Adrenal gland (tissue), 12 donors: ENCODE measurements around the gene ANKRD44. TPM values are rescaled to one million over a fixed set of nuclear protein-coding genes. Genes with fewer than 3 reads are reported as not detected.

Source experiments
- DNase-seq, 7 donors: peaks; one replicate each; pipeline ENCODE4 v3.0.0-alpha.2; 2019 to 2020
- H3K27ac ChIP-seq, 5 donors: fragments of 200-600 bp; sonication (generic) in 4 of 5; 1 replicate in 3 of 5; 2 replicates in 2 of 5; pipeline versions ENCODE4 v1.5.1 to v1.8.0; 2016 to 2020; ENCODE audit warnings: mild to moderate bottlenecking in 1 of 5
- H3K27me3 ChIP-seq: fragments of 200-600 bp; 2 replicates; pipeline ENCODE4 v1.8.0; 2021
- H3K36me3 ChIP-seq, 2 donors: fragments of 200-600 bp; replicated peaks in 1 of 2; 1 replicate in 1 of 2; 2 replicates in 1 of 2; pipeline versions ENCODE4 v1.5.1 to v1.8.0; 2018 to 2022
- H3K4me1 ChIP-seq, 2 donors: fragments of 200-600 bp; replicated peaks in 1 of 2; 1 replicate in 1 of 2; 2 replicates in 1 of 2; pipeline versions ENCODE4 v1.5.1 to v1.8.0; 2018 to 2021
- H3K4me3 ChIP-seq, 4 donors: fragments of 200-600 bp; sonication (generic) in 3 of 4; one replicate each; pipeline ENCODE4 v1.5.1; 2016 to 2018
- H3K9me3 ChIP-seq, 3 donors: fragments of 200-600 bp; sonication (generic) in 1 of 3; replicated peaks in 1 of 3; 1 replicate in 2 of 3; 2 replicates in 1 of 3; pipeline versions ENCODE4 v1.5.1 to v1.8.0; 2016 to 2021
- POLR2A ChIP-seq, 2 donors: fragments of 450-650 bp; IDR thresholded peaks; one replicate each; pipeline ENCODE4 v1.6.1; 2017; ENCODE audit warnings: antibody characterized with exemption in 2 of 2, mild to moderate bottlenecking in 2 of 2, moderate library complexity in 1 of 2
- WGBS, 4 donors: extraction: QIAGEN DNeasy Blood & Tissue Kit in 2 of 4; methylation state at CpG; one replicate each; pipeline versions ENCODE4 v1.1.5 to v1.1.7; 2013 to 2017; 5-methylcytosine and 5-hydroxymethylcytosine counted together
- intact Hi-C, 2 donors: fragments of 100-400 bp; cut with DNase I; formaldehyde crosslinking; loops; one replicate each; pipeline versions ENCODE4 v1.14.1 to v1.15.0; 2022 to 2023
- polyA plus RNA-seq, 3 donors: library from polyadenylated mRNA; stranded (reverse); fragments of 200-250 nt in 2 of 3; fragments of 350-450 nt in 1 of 3; fragmentation: Illumina TruSeq in 1 of 3; extraction: RNeasy Lipid Tissue Mini Kit (QIAGEN cat#74804) in 1 of 3; gene quantifications; one replicate each; pipeline ENCODE4 v1.2.3, GENCODE V29; 2013 to 2014
- total RNA-seq, 9 donors: library from RNA; depleted of rRNA in 4 of 9; stranded (reverse); fragments of >200 nt in 4 of 9; fragments of 120-200 nt in 1 of 9; fragmentation: NEBNext Ultra II Directional in 1 of 9; extraction: Animal tissue kit (Norgen Biotek cat#: 25700) in 1 of 9; gene quantifications; one replicate each; pipeline versions ENCODE4 v1.1.0 to v1.2.4, GENCODE V29; 2013 to 2023
- TF ChIP-seq, protein P1 (sequence below), 6 experiments: fragments of 450-650 bp in 4 of 6; fragments of 200-600 bp in 2 of 6; sonication (generic) in 1 of 6; IDR thresholded peaks; 1 replicate in 5 of 6; 2 replicates in 1 of 6; pipeline versions ENCODE4 v1.5.1 to v1.8.0; 2016 to 2021; ENCODE audit warnings: antibody characterized with exemption in 6 of 6, mild to moderate bottlenecking in 2 of 6, moderate library complexity in 1 of 6
- donor health status: healthy with polysubstance abuse.
- donor health status: Bipolar disorder and iron deficiency.
- donor health status: DM: yes; HTN: yes; CAD: no.
- donor health status: DM: no; HTN: no; CAD: no.
- donor health status: DM: no; HTN: no; CAD: no.
- donor health status: DM: yes; HTN: yes; CAD: no.

ANKRD44 gene
- total and polyA plus RNA-seq, 12 donors, result 3.8 to 40.2 (median 21.3) TPM

- DNase-seq, result no peak
- 66 to 75% (median 72%) methylated on average over 6 of the region's 6 CpGs for WGBS, 4 donors
- Histone ChIP-seq H3K36me3 (no peaks in the 10 kb centered on the region), H3K27me3 (no peaks in the 10 kb centered on the region), H3K9me3 (no peaks in the 10 kb centered on the region), H3K4me3 (no peak overlapping the region), H3K4me1 (peaks cover 0 to 15% of the 10 kb centered on the region in 2 donors), H3K27ac (no peak overlapping the region)
- TF ChIP-seq, protein P1, sequence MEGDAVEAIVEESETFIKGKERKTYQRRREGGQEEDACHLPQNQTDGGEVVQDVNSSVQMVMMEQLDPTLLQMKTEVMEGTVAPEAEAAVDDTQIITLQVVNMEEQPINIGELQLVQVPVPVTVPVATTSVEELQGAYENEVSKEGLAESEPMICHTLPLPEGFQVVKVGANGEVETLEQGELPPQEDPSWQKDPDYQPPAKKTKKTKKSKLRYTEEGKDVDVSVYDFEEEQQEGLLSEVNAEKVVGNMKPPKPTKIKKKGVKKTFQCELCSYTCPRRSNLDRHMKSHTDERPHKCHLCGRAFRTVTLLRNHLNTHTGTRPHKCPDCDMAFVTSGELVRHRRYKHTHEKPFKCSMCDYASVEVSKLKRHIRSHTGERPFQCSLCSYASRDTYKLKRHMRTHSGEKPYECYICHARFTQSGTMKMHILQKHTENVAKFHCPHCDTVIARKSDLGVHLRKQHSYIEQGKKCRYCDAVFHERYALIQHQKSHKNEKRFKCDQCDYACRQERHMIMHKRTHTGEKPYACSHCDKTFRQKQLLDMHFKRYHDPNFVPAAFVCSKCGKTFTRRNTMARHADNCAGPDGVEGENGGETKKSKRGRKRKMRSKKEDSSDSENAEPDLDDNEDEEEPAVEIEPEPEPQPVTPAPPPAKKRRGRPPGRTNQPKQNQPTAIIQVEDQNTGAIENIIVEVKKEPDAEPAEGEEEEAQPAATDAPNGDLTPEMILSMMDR (IDR thresholded peaks at IDR 0.05), result no peak
- TF ChIP-seq POLR2A (IDR thresholded peaks at IDR 0.05), result no peak
- intact Hi-C loops, result no loop called here
These were observed 230.6 kb downstream of the ANKRD44 start for GRCh38 chr2:197079832-197080555.

DNA sequence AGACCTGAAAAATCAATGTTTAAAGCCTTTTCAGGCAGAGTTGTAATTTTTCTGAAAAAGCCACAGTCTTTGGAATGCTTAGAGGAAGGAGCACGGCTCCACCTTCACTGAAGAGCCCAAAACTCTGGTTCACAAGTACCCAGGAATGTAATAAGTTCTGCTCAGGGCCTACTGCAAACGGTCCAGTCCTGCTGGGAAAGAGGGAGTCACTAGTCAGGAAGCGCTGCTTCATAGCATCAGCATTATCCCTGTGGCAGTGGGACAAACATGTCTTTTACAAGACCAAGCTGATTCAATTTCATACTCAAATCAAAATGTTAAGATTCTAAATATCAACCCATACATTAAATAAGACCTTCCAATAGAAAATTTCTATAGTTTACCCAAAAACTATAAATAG, 231.2 kb downstream of the ANKRD44 start:
- Histone ChIP-seq H3K9me3 (no peaks in the 10 kb centered on the region), H3K36me3 (no peaks in the 10 kb centered on the region), H3K4me1 (peaks cover 0 to 15% of the 10 kb centered on the region in 2 donors), H3K27me3 (no peaks in the 10 kb centered on the region), H3K4me3 (no peak overlapping the region), H3K27ac (no peak overlapping the region)
- no peak for TF ChIP-seq POLR2A (IDR thresholded peaks at IDR 0.05)
- TF ChIP-seq, protein P1 (IDR thresholded peaks at IDR 0.05), result no peak
- WGBS, 4 donors, result 78 to 87% (median 80%) methylated on average over 3 of the region's 3 CpGs
- intact Hi-C loops, result no loop called here
- DNase-seq, result no peak

- Histone ChIP-seq H3K9me3 (no peaks in the 10 kb centered on the region), H3K4me1 (peaks cover 0 to 15% of the 10 kb centered on the region in 2 donors), H3K36me3 (no peaks in the 10 kb centered on the region), H3K27me3 (no peaks in the 10 kb centered on the region), H3K27ac (no peak overlapping the region), H3K4me3 (no peak overlapping the region)
- no peak for DNase-seq
- intact Hi-C loops, result no loop called here
- TF ChIP-seq, protein P1 (IDR thresholded peaks at IDR 0.05), result no peak
- no peak for TF ChIP-seq POLR2A (IDR thresholded peaks at IDR 0.05)
- 80 to 92% (median 87%) methylated on average over 4 of the region's 4 CpGs for WGBS, 4 donors
These were observed 232.0 kb downstream of the ANKRD44 start for GRCh38 chr2:197078535-197078934.

- TF ChIP-seq POLR2A (IDR thresholded peaks at IDR 0.05), result no peak
- TF ChIP-seq, protein P1 (IDR thresholded peaks at IDR 0.05), result no peak
- intact Hi-C loops, result no loop called here
- Histone ChIP-seq H3K36me3 (no peaks in the 10 kb centered on the region), H3K27ac (no peak overlapping the region), H3K4me3 (no peak overlapping the region), H3K9me3 (no peaks in the 10 kb centered on the region), H3K4me1 (peaks cover 0 to 15% of the 10 kb centered on the region in 2 donors), H3K27me3 (no peaks in the 10 kb centered on the region)
- 63 to 77% (median 68%) methylated on average over 2 of the region's 2 CpGs for WGBS, 4 donors
- DNase-seq, result no peak
These were observed 233.2 kb downstream of the ANKRD44 start for GRCh38 chr2:197077336-197077735.
